GM18507 (cell line): ENCODE results near the gene DDX39B.
"Not testable (repeated sequence)": the region's sequence is repeated elsewhere in the genome, so short reads cannot be mapped to it uniquely, and the experiment has no call there.

ENCODE experiments used
- DNase-seq: peaks from one replicate; pipeline ENCODE4 v3.0.0; 2011; ENCODE audit warnings: low read depth; ENCODE audit not compliant: insufficient read length; ENCODE audit errors: extremely low spot score
- FAIRE-seq: peaks from 2 replicates; lab custom pipeline; 2011; peaks lifted over from hg19 to GRCh38; lab: Jason Lieb, UNC

The DDX39B gene

GRCh38 chr6:31532644-31533454, 9.0 kb downstream of the DDX39B start:
- DNase-seq: no peak
- no peak for FAIRE-seq

- DNase-seq (no peak), FAIRE-seq (no peak)
These were observed 9.8 kb downstream of the DDX39B start for GRCh38 chr6:31531771-31532643.

- DNase-seq (no peak), FAIRE-seq (no peak)
These were observed 10.6 kb downstream of the DDX39B start for GRCh38 chr6:31531162-31531561.

- no peak for FAIRE-seq
- DNase-seq: no peak
These were observed 11.1 kb downstream of the DDX39B start for GRCh38 chr6:31530659-31531058.

- no peak for FAIRE-seq
- no peak for DNase-seq
These were observed 12.3 kb downstream of the DDX39B start for GRCh38 chr6:31529329-31530150.

- DNase-seq (no peak), FAIRE-seq (no peak)
These were observed 12.9 kb downstream of the DDX39B start, which contains the start of gene MCCD1 for GRCh38 chr6:31528821-31529328. Gene MCCD1 (plus strand): TSS chr6:31528962. CDS start chr6:31529015, 53 bp downstream.

GRCh38 chr6:31528307-31528777, 13.5 kb downstream of the DDX39B start:
- no peak for FAIRE-seq
- no peak for DNase-seq

- FAIRE-seq: no peak
- DNase-seq: no peak
These were observed 15.7 kb downstream of the DDX39B start for GRCh38 chr6:31525932-31526591.

GRCh38 chr6:31525553-31525931, 16.3 kb downstream of the DDX39B start:
- DNase-seq (no peak), FAIRE-seq (no peak)

GRCh38 chr6:31521835-31522234, 20.0 kb downstream of the DDX39B start:
- FAIRE-seq: no peak
- DNase-seq: no peak

- no peak for FAIRE-seq
- no peak for DNase-seq
These were observed 28.2 kb downstream of the DDX39B start for GRCh38 chr6:31513456-31514165.

GRCh38 chr6:31510007-31510406, 31.8 kb downstream of the DDX39B start:
- no peak for DNase-seq

GRCh38 chr6:31509036-31509435, 32.8 kb downstream of the DDX39B start:
- DNase-seq, FAIRE-seq: not testable (repeated sequence)

More at GRCh38 chr6:31510007-31510406, 31.8 kb downstream of the DDX39B start:
- FAIRE-seq: no peak

- FAIRE-seq (no peak), DNase-seq (no peak)
These were observed 39.2 kb downstream of the DDX39B start for GRCh38 chr6:31502586-31502985.

GRCh38 chr6:31499648-31500047, 42.2 kb downstream of the DDX39B start:
- not testable (repeated sequence) for FAIRE-seq, DNase-seq

- FAIRE-seq (no peak), DNase-seq (no peak)
These were observed 43.1 kb downstream of the DDX39B start for GRCh38 chr6:31498748-31499147.

GRCh38 chr6:31497531-31498476, 44.0 kb downstream of the DDX39B start, which contains the start of gene MICB:
Gene MICB (plus strand): TSS chr6:31498145. CDS start chr6:31498194, 49 bp downstream.
- peak; percentile 83 for FAIRE-seq

More at GRCh38 chr6:31497531-31498476, 44.0 kb downstream of the DDX39B start, which contains the start of gene MICB:
- DNase-seq: peak; percentile 47
